ENCODE data around the gene BCL11B.

Gene BCL11B

DNA sequence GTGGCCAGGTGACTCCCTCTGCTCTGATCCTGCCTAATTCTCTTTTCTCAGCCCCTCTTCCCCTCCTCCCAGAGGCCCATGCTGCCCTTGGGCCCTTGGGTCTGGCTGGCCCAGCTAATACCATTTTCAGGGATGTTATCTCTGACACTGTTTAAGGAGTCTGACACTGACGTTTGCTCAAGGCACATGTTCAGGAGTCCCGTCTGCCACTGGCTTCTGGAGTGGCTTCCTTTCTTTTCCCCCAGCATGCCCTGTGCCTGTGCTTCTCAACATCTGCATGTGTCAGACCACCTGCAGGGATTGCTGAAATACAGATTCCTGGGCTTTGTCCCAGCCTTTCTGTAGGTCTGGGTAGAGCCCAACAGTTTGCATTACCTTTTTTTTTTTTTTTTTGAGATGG is 128.9 kb downstream of the BCL11B start:
- TF ChIP-seq, protein P1, sequence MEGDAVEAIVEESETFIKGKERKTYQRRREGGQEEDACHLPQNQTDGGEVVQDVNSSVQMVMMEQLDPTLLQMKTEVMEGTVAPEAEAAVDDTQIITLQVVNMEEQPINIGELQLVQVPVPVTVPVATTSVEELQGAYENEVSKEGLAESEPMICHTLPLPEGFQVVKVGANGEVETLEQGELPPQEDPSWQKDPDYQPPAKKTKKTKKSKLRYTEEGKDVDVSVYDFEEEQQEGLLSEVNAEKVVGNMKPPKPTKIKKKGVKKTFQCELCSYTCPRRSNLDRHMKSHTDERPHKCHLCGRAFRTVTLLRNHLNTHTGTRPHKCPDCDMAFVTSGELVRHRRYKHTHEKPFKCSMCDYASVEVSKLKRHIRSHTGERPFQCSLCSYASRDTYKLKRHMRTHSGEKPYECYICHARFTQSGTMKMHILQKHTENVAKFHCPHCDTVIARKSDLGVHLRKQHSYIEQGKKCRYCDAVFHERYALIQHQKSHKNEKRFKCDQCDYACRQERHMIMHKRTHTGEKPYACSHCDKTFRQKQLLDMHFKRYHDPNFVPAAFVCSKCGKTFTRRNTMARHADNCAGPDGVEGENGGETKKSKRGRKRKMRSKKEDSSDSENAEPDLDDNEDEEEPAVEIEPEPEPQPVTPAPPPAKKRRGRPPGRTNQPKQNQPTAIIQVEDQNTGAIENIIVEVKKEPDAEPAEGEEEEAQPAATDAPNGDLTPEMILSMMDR (IDR thresholded peaks at IDR 0.05; ENCODE audit: low read depth, low read length, missing control alignments) = no peak
- DNase-seq (ENCODE audit: extremely low read depth, low read depth) = no peak
- H3K4me3 ChIP-seq (replicated peaks; ENCODE audit: low read depth, low read length) = no peak overlapping the region

GRCh38 chr14:99141236-99141635 is 130.8 kb downstream of the BCL11B start:
- TF ChIP-seq, protein P1 (IDR thresholded peaks at IDR 0.05; ENCODE audit: low read depth, low read length, missing control alignments) = no peak
- no peak for DNase-seq (ENCODE audit: extremely low read depth, low read depth)
- H3K4me3 ChIP-seq (replicated peaks; ENCODE audit: low read depth, low read length) = no peak overlapping the region

- DNase-seq (ENCODE audit: extremely low read depth, low read depth) = no peak
- H3K4me3 ChIP-seq (replicated peaks; ENCODE audit: low read depth, low read length) = no peak overlapping the region
- TF ChIP-seq, protein P1 (IDR thresholded peaks at IDR 0.05; ENCODE audit: low read depth, low read length, missing control alignments) = no peak
Measured at GRCh38 chr14:99138999-99139865, 132.8 kb downstream of the BCL11B start.

DNA sequence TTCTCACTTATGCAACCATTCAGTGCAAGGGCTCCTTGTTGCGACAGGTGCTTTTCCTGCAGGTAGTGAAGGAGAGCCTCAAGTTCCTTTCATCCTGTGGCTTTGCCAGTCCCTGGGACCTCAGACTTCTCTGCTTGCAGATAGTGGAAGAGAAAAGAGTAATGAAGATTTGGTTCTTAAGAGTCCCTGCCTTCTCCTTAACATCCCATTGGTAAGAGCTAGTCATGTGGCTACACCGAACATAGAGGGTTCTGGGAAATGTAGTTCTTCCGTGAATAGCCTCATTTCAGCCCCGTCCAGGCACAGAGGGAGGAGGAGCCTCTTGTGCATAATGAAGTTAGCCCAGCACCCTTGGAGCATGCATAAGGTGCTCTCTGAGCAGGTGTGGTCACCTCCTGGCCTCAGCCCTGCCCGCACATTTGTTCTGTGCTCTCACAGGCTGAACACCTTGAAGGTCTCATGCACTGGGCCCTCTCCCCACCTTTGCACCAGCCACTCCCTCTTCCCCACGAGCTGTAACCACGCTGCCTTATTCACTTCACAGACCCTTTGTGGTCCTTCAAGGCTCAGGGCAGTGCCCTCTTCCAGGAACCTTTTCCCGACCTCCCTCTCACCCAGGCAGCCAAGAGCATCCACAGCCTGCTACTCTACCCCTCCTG is 134.0 kb downstream of the BCL11B start:
- TF ChIP-seq, protein P1 (IDR thresholded peaks at IDR 0.05; ENCODE audit: low read depth, low read length, missing control alignments) = no peak
- DNase-seq (ENCODE audit: extremely low read depth, low read depth) = no peak
- no peak overlapping the region for H3K4me3 ChIP-seq (replicated peaks; ENCODE audit: low read depth, low read length)

- no peak for DNase-seq (ENCODE audit: extremely low read depth, low read depth)
- H3K4me3 ChIP-seq (replicated peaks; ENCODE audit: low read depth, low read length) = no peak overlapping the region
- TF ChIP-seq, protein P1 (IDR thresholded peaks at IDR 0.05; ENCODE audit: low read depth, low read length, missing control alignments) = no peak
Measured at GRCh38 chr14:99137001-99137700, 134.8 kb downstream of the BCL11B start.

GRCh38 chr14:99136401-99136800 is 135.6 kb downstream of the BCL11B start:
- TF ChIP-seq, protein P1 (IDR thresholded peaks at IDR 0.05; ENCODE audit: low read depth, low read length, missing control alignments) = no peak
- no peak for DNase-seq (ENCODE audit: extremely low read depth, low read depth)
- H3K4me3 ChIP-seq (replicated peaks; ENCODE audit: low read depth, low read length) = no peak overlapping the region

Measured in HFF-Myc (cell line).